HG03280 (cell line): Measurements from ENCODE around the gene CDC37L1.
"Not testable (repeated sequence)": the region's sequence is repeated elsewhere in the genome, so short reads cannot be mapped to it uniquely, and the experiment has no call there.

Experiments
- ATAC-seq: cut with Tn5 transposase; IDR thresholded peaks from one replicate; pipeline ENCODE4 v1.9.1; 2021; ENCODE audit warnings: mild to moderate bottlenecking, moderate library complexity; ENCODE audit not compliant: unreplicated experiment

The CDC37L1 gene

GRCh38 chr9:4748612-4749011 is 69.2 kb downstream of the CDC37L1 start:
- no peak for ATAC-seq

- ATAC-seq: no peak
Measured at GRCh38 chr9:4750023-4750673, 70.8 kb downstream of the CDC37L1 start.

- not testable (repeated sequence) for ATAC-seq
Measured at GRCh38 chr9:4754530-4754929, 75.2 kb downstream of the CDC37L1 start.

- ATAC-seq: no peak
Measured at GRCh38 chr9:4755026-4755609, 75.7 kb downstream of the CDC37L1 start.

GRCh38 chr9:4756420-4756819 is 77.1 kb downstream of the CDC37L1 start:
- no peak for ATAC-seq
